GM12878 (cell line): Measurements from ENCODE around the gene MYO10. TPM values are rescaled to one million over a fixed set of nuclear protein-coding genes. Genes with fewer than 3 reads are reported as not detected.

ENCODE experiments used
- ATAC-seq: fragments of 200-7000 bp; cut with Tn5 transposase; 3 replicates; pipeline ENCODE4 v1.9.1; 2020; ENCODE audit warnings: mild to moderate bottlenecking, moderate library complexity
- BruUV-seq: library from RNA; stranded (reverse); fragments of 400-500 nt; replicated peaks from 2 replicates; lab custom pipeline; 2021; lab: Mats Ljungman, UMichigan
- CTCF ChIA-PET: fragments of 300-600 bp; sonication (Branson Sonifier 250); formaldehyde crosslinking; extraction: SDS; loops from one replicate; lab custom pipeline; 2021; ENCODE audit warnings: inconsistent platforms; lab: Yijun Ruan, JAX
- POLR2A ChIA-PET: fragments of 350-600 bp; formaldehyde crosslinking; extraction: SDS; loops from one replicate; lab custom pipeline; 2021; ENCODE audit warnings: inconsistent platforms; lab: Charles Lee
- RAD21 ChIA-PET: fragments of 300-600 bp; sonication (Branson Sonifier 250); formaldehyde crosslinking; loops from one replicate; lab custom pipeline; 2023; ENCODE audit warnings: antibody characterized with exemption; ENCODE audit not compliant: unreplicated experiment; lab: Charles Lee
- SMC1A ChIA-PET: fragments of 300-600 bp; sonication (Branson Sonifier 250); formaldehyde crosslinking; loops from one replicate; lab custom pipeline; 2023; ENCODE audit not compliant: unreplicated experiment, uncharacterized antibody; lab: Charles Lee
- DNase-seq: peaks from one replicate; pipeline ENCODE4 v3.0.0-alpha.2; 2011; ENCODE audit warnings: low read depth, low spot score
- FAIRE-seq: peaks from 3 replicates; lab custom pipeline; 2011; peaks lifted over from hg19 to GRCh38; lab: Jason Lieb, UNC
- H2AFZ ChIP-seq: 2 replicates; pipeline ENCODE4 v1.6.0; 2011; ENCODE audit warnings: low read depth, low read length, control low read depth; ENCODE audit not compliant: control insufficient read depth
- H3K27ac ChIP-seq: 2 replicates; pipeline ENCODE4 v1.5.1; 2011; ENCODE audit warnings: control low read depth; ENCODE audit not compliant: control insufficient read depth, insufficient read depth
- H3K27me3 ChIP-seq, 2 experiments: replicated peaks in 1 of 2; 2 replicates each; pipeline versions ENCODE4 v1.6.0 to v1.6.1; 2011; ENCODE audit warnings: low read length in 1 of 2; ENCODE audit not compliant: control insufficient read depth in 2 of 2, insufficient read depth in 2 of 2
- H3K36me3 ChIP-seq, 2 experiments: 2 replicates each; pipeline ENCODE4 v1.5.1; 2011; ENCODE audit warnings: low read length in 1 of 2; ENCODE audit not compliant: control insufficient read depth in 2 of 2, insufficient read depth in 2 of 2
- H3K4me1 ChIP-seq: 2 replicates; pipeline ENCODE4 v1.6.1; 2011; ENCODE audit warnings: mild to moderate bottlenecking, low read length, moderate library complexity, mixed read lengths; ENCODE audit not compliant: control insufficient read depth, insufficient read depth
- H3K4me2 ChIP-seq: 2 replicates; pipeline ENCODE4 v1.6.0; 2011; ENCODE audit warnings: control low read depth; ENCODE audit not compliant: control insufficient read depth, insufficient read depth
- H3K4me3 ChIP-seq: fragments of 200-600 bp; sonication (generic); 2 replicates; pipeline ENCODE4 v1.5.1; 2016
- H3K79me2 ChIP-seq: 2 replicates; pipeline ENCODE4 v1.6.0; 2011; ENCODE audit warnings: low read length; ENCODE audit not compliant: control insufficient read depth, insufficient read depth
- H3K9ac ChIP-seq: 2 replicates; pipeline ENCODE4 v1.8.0; 2011; ENCODE audit warnings: low read length, control low read depth, mixed read lengths; ENCODE audit not compliant: control insufficient read depth, insufficient read depth
- H3K9me3 ChIP-seq: replicated peaks from 3 replicates; pipeline ENCODE4 v1.5.1; 2011; ENCODE audit warnings: mild to moderate bottlenecking, low read length; ENCODE audit not compliant: control insufficient read depth, insufficient read depth
- H4K20me1 ChIP-seq: 2 replicates; pipeline ENCODE4 v1.6.0; 2011; ENCODE audit not compliant: control insufficient read depth, insufficient read depth
- CHD4 ChIP-seq: fragments of 200-600 bp; sonication (generic); IDR thresholded peaks from 2 replicates; pipeline ENCODE4 v1.6.1; 2016; ENCODE audit warnings: mild to moderate bottlenecking
- EED ChIP-seq: sonication (generic); IDR thresholded peaks from 2 replicates; pipeline ENCODE4 v1.6.1; 2016; ENCODE audit warnings: antibody characterized with exemption, low read depth
- HCFC1 ChIP-seq: fragments of 150-350 bp; IDR thresholded peaks from 2 replicates; pipeline ENCODE4 v1.6.1; 2014; ENCODE audit warnings: low read length
- IRF3 ChIP-seq: fragments of 450-650 bp; IDR thresholded peaks from 2 replicates; pipeline ENCODE4 v1.6.1; 2014; ENCODE audit warnings: mild to moderate bottlenecking
- LARP7 ChIP-seq: fragments of 450-650 bp; IDR thresholded peaks from 2 replicates; pipeline ENCODE4 v1.6.1; 2017; ENCODE audit warnings: mild to moderate bottlenecking
- MAX ChIP-seq: IDR thresholded peaks from 2 replicates; pipeline ENCODE4 v1.6.1; 2012; ENCODE audit warnings: low read depth, low read length, improper control_type of control experiment
- NFXL1 ChIP-seq: fragments of 450-650 bp; IDR thresholded peaks from 2 replicates; pipeline ENCODE4 v1.6.1; 2017; ENCODE audit warnings: antibody characterized with exemption, mild to moderate bottlenecking, borderline replicate concordance
- NFYB ChIP-seq: IDR thresholded peaks from 2 replicates; pipeline ENCODE4 v1.6.1; 2011; ENCODE audit warnings: low read depth, mild to moderate bottlenecking, low read length, improper control_type of control experiment, moderate library complexity; ENCODE audit not compliant: insufficient read depth
- NR2C2 ChIP-seq: IDR thresholded peaks from 2 replicates; pipeline ENCODE4 v1.6.1; 2011; ENCODE audit warnings: borderline replicate concordance, low read depth; ENCODE audit not compliant: control insufficient read depth, insufficient read length
- POLR2AphosphoS2 ChIP-seq: IDR thresholded peaks from 2 replicates; pipeline ENCODE4 v1.6.1; 2011; ENCODE audit warnings: low read depth, mild to moderate bottlenecking, low read length, improper control_type of control experiment, moderate library complexity
- RBBP5 ChIP-seq: fragments of 200-600 bp; sonication (generic); conservative IDR thresholded peaks from 2 replicates; pipeline ENCODE4 v1.6.1; 2016
- RELA ChIP-seq: fragments of 450-650 bp; IDR thresholded peaks from 2 replicates; pipeline ENCODE4 v1.8.0; 2014; ENCODE audit warnings: borderline replicate concordance; ENCODE audit not compliant: partially characterized antibody
- SP1 ChIP-seq: IDR thresholded peaks from one replicate; pipeline ENCODE4 v1.6.1; 2011; ENCODE audit warnings: low read depth, low read length
- SREBF1 ChIP-seq: IDR thresholded peaks from 2 replicates; pipeline ENCODE4 v1.6.1; 2012; ENCODE audit warnings: mild to moderate bottlenecking, low read length
- ZBTB11 ChIP-seq: fragments of 450-650 bp; formaldehyde crosslinking; IDR thresholded peaks from 2 replicates; pipeline ENCODE4 v1.5.0; 2022; ENCODE audit warnings: mild to moderate bottlenecking, missing genetic modification characterization
- WGBS: methylation state at CpG from one replicate; pipeline ENCODE4 v1.1.6; 2016; ENCODE audit warnings: low lambda C conversion rate; ENCODE audit not compliant: insufficient replicate concordance, insufficient coverage; ENCODE audit errors: missing lambda C conversion rate; 5-methylcytosine and 5-hydroxymethylcytosine counted together
- in situ Hi-C: fragments of 300-500 bp; cut with MboI; formaldehyde crosslinking; loops from 9 replicates; pipeline ENCODE4 v1.14.3; 2018; ENCODE audit warnings: mixed read lengths
- intact Hi-C: fragments of 100-400 bp; cut with micrococcal nuclease; formaldehyde crosslinking; loops from one replicate; pipeline ENCODE4 v1.14.2; 2022; ENCODE audit not compliant: unreplicated experiment
- polyA plus RNA-seq, 11 experiments: library from polyadenylated mRNA; depleted of rRNA in 4 of 11; unstranded in 6 of 11; stranded (reverse) in 5 of 11; fragments of >200 nt; fragmentation: Nextera tagmentation in 4 of 11; fragmentation: Illumina TruSeq in 1 of 11; extraction: Ambion mirVana in 4 of 11; extraction: Trizol in 1 of 11; gene quantifications; 1 replicate in 1 of 11; 2 replicates in 10 of 11; pipeline versions ENCODE4 v1.2.1 to v1.2.3, GENCODE V29; 2011 to 2016; ENCODE audit warnings: inconsistent platforms in 2 of 11, missing spikeins in 2 of 11, low read depth in 1 of 11
- total RNA-seq, 4 experiments: library from RNA; depleted of rRNA in 3 of 4; stranded (reverse); fragments of >200 nt in 3 of 4; fragmentation: Illumina TruSeq in 1 of 4; extraction: Trizol in 1 of 4; gene quantifications; 2 replicates each; pipeline versions ENCODE4 v1.2.1 to v1.2.3, GENCODE V29; 2013 to 2021
- TF ChIP-seq, protein P1 (sequence below): IDR thresholded peaks from 2 replicates; pipeline ENCODE4 v1.6.1; 2011; ENCODE audit warnings: low read depth, mild to moderate bottlenecking, low read length, moderate library complexity, borderline replicate concordance; ENCODE audit errors: extremely low read depth

MYO10 gene
- total and polyA plus RNA-seq, 10 of the 15 experiments (the other 5 are each of a cell fraction or from before 2014, with no cell fraction given), result 0.02 to 0.77 (median 0.17) TPM

GRCh38 chr5:16707168-16707868 lies 228.8 kb downstream of the MYO10 start:
- no peak overlapping the region for H2AFZ ChIP-seq
- ChIA-PET SMC1A (no interaction called here), CTCF (no interaction called here), RAD21 (no interaction called here), POLR2A (no interaction called here)
- DNase-seq (no peak), ATAC-seq (no peak), FAIRE-seq (no peak)
- no peak overlapping the region for H3K4me3 ChIP-seq
- in situ Hi-C loops (no loop called here), intact Hi-C loops (no loop called here)
- no peak overlapping the region for H3K4me2 ChIP-seq
- H3K36me3 ChIP-seq, result no peaks in the 10 kb centered on the region
- H3K27ac ChIP-seq, result no peak overlapping the region
- no peaks in the 10 kb centered on the region for H3K79me2 ChIP-seq
- H3K27me3 ChIP-seq, result no peaks in the 10 kb centered on the region
- H3K9me3 ChIP-seq, result no peaks in the 10 kb centered on the region
- no TSS peak for BruUV-seq
- 30% methylated on average over 9 of the region's 9 CpGs for WGBS
- no peak overlapping the region for H3K9ac ChIP-seq
- no peaks in the 10 kb centered on the region for H3K4me1 ChIP-seq
- no peaks in the 10 kb centered on the region for H4K20me1 ChIP-seq
- TF ChIP-seq SREBF1 (no peak), NFXL1 (no peak), EED (no peak), SP1 (no peak), IRF3 (no peak), MAX (no peak), NR2C2 (no peak), NFYB (no peak), RBBP5 (no peak), CHD4 (no peak), HCFC1 (no peak), LARP7 (no peak), ZBTB11 (CRISPR knock-in tag) (no peak), POLR2AphosphoS2 (no peak), RELA (no peak)
- TF ChIP-seq, protein P1, sequence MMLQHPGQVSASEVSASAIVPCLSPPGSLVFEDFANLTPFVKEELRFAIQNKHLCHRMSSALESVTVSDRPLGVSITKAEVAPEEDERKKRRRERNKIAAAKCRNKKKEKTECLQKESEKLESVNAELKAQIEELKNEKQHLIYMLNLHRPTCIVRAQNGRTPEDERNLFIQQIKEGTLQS, result no peak
